T follicular helper cell (primary cell): ENCODE data around the gene DNAI2.

Experiments used
- DNase-seq: peaks from one replicate; pipeline ENCODE4 v3.0.0-alpha.2; 2020; ENCODE audit warnings: low read depth
- total RNA-seq, 2 experiments: gene quantifications; one replicate each; lab custom pipeline; 2026; lab: John Stamatoyannopoulos, UW

Gene DNAI2
- total RNA-seq, result 0.56 to 3.8 reads per million in 2 experiments

GRCh38 chr17:74274060-74274708 lies at the start of gene DNAI2:
TSS of gene DNAI2 (plus strand) at chr17:74274234. CDS start at chr17:74281818, 7,584 bp downstream.
- DNase-seq, result no peak

- DNase-seq, result no peak
Measured at GRCh38 chr17:74224959-74225725, 48.9 kb upstream of the DNAI2 start.

GRCh38 chr17:74226252-74226651 lies 47.8 kb upstream of the DNAI2 start:
- DNase-seq, result no peak

DNA sequence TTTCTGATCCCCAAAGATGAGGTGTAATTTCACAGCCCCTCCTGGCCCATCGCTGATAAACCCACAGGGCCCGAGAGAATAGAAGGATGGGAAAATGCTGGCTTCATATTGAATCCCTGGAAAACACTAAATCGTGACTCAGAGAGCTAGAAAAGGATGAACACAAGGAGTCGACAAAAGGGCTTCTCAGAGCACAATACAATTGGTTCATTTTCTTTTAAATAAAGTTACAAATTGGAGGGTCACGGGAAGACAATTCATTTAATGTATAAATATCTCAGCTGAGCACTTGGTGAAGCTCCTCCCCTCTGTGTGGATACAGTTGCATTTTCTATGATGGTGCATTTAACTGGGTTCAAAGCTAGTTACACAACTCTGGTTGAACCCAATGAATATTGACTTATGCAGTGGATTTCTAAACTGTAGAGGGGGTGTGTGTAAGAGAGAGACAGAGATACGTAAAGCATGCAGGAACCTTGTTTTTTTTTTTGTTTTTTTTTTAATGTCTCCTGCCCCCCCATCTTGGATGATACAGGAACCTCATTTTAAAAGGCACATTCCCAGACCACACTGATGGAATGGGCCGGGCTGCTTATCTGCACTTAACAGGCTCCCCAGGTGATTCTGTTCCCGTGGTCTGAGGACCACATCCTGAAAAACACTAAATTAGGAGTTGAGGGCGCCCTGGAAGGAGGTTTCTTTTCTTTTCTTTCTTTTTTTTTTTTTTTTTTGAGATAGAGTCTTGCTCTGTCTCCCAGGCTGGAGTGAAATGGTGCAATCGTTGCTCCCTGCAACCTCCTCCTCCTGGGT lies 46.6 kb upstream of the DNAI2 start:
- DNase-seq, result no peak

GRCh38 chr17:74228306-74228978 lies 45.6 kb upstream of the DNAI2 start:
- DNase-seq, result no peak

DNA sequence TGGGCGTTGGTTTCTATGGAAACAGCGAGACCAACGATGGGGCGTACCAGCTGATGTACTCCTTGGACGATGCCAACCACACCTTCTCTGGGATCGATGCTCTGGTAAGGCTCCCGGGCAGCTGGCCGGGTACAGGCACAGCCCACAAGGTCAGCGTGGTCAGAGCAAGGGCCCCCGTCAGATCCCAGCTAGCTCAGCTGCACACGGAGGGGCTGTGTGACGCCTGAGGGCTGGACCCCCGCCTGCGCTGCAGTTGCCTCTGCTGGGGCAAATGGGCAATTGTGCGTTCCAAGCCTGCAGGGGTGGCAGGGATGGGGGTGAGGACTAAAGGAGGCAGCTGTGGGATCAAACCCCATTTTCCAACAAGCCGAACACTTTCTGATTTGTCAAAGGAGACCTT lies 43.1 kb upstream of the DNAI2 start:
- DNase-seq, result no peak

DNA sequence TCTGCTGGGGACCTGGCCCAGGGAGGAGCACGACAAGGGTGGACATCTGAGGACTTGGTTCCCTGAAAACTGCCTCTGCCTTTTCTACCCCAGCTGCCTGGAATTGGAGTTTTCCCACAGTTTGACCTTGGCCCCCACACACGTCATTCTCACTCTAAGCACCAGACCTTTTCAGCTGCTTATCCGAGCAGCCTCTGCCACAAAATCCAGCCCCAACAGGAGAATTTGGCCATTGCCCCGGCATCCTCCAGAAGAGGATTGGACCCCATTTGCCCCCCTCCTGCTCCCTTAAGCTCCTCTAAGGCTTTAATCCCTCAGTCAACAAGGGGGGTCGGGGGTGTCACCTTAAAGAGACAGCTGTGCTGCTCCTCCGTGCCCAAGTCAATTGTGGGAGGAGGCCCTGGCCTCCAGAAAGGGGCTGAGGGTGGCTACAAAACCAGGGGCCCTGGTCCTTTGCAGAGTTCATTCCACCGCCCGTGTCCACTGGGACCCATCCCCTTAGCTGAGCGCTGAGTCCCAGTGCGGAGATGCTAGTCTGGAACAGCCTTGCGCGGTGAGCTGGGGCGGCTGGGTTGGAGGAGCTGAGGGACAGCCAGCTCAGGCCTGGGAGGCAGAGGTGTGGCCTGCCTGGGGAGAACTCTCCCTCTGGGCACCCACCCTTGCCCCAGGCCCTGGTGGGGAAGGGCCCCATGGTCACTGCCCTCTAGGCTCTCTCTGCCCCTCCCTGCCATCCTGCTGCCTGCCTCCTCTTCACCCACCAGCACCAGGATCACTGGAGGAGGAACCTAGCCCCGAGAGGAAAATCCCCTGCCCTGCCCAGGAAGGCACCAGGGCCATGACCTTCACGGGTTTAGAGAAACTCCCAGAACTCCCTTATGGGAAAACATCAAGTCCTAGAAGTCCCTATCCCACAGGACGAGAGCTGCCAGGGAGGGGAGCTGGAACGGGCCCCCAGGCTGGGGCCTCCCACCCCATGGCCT lies 41.8 kb upstream of the DNAI2 start:
- no peak for DNase-seq

GRCh38 chr17:74233937-74234336 lies 40.1 kb upstream of the DNAI2 start:
- DNase-seq, result no peak

GRCh38 chr17:74234486-74234885 lies 39.5 kb upstream of the DNAI2 start:
- DNase-seq, result no peak

DNA sequence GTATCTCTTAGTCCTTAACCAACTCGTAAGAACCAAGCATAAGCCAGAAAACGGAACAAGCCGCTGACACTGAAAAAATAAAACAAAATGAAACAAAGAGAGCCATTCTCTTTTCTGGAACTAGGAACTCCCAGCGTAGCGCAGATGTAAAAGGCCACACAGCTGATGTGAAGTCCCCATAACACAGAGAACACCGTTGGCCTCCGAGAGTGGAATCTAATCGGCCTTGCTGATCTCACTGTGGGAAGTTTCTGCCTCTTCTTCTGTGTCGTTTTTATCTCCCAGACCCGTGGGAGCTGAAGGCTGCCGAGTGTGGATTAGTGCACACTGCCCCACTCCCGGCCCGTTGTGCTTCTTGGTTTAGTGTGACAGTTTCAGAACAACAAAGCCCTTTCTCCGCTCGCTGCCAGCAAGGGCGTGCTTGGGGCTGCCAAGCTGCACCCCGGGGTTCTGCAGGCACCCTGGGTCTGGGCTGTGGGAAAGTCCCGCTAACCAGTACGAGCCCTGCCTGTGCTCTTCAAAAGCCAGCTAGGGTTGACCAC lies 38.9 kb upstream of the DNAI2 start:
- no peak for DNase-seq

- DNase-seq, result no peak
Measured at GRCh38 chr17:74235911-74236371, 38.1 kb upstream of the DNAI2 start.

DNA sequence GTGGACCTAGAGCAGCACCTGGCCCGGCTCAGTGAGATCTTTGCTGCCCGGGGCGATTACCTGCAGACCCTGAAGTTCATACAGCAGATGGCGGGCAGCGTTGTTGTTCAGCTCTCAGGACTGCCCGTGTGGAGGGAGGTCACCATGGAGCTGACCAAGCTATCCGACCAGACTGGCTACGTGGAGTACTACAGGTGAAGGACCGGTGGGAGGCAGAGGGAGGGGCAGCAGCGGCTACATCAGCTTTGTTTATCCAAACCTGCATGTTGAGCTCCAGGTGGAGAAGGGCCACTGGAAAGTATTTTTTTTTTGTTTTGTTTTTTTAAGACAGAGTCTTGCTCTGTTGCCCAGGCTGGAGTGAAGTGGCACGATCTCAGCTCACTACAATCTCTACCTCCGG lies 36.7 kb upstream of the DNAI2 start:
- DNase-seq, result no peak

DNA sequence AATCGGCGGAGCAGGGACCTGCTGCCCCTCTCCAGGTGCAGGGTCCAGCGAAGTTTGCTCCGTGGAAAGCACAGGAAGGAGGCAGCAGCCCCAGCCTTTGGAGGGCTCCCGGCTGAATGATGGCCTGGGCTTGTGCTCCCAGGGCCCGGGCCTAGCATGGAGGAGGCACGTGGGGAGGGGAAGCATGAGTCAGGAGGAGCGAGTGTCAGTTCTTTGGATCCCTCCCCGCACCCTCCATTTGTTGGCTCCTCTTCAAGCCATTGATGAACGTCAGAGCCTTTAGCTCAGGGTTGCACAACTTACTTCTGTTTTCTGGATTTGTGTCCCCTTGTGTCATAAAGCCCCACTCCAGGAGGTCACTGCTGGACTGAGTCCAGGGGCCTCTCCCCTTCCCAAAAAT lies 34.9 kb upstream of the DNAI2 start:
- DNase-seq, result no peak

- no peak for DNase-seq
Measured at GRCh38 chr17:74240618-74241205, 33.3 kb upstream of the DNAI2 start.

DNA sequence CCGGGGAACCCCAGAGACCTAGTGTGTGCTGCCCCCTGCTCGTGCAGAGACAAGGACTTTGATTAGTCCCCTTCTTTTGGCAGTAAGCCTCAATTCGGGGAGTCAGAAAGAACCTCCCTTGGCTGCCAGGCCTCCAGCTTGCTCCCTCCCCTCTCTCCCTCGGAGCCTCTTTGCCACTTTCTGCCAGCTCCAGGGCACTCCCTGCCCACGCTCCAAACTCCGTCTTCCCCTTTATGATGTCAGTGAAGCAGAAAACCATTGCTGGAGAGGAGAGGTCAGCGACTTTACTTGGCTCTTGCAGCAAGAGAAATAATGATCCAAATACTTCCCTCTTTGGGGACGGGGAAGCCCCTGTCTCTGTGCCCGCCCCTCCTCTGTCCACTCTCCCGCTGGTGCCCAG lies 32.6 kb upstream of the DNAI2 start:
- no peak for DNase-seq

DNA sequence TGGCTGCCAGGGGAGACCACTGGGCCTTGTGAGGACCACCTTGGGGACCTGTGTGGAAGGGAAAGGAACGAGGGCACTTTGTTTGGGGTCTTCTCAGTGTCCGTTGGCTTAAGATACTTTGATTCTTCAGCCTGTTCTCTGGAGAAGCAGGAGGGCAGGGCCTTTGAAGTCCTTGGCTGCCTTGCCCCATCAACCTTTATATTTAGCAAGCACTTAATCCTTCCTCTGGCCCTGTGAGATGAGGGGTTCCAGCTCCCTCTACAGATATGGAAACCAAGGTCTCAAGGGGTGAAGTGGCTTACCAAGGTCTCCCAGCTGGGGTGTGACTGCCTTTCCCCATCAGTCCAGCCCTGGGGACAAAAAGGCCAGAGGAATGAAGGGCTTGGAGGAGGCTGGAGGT lies 32.2 kb upstream of the DNAI2 start:
- DNase-seq, result no peak

- DNase-seq, result no peak
Measured at GRCh38 chr17:74243013-74243755, 30.9 kb upstream of the DNAI2 start.

DNA sequence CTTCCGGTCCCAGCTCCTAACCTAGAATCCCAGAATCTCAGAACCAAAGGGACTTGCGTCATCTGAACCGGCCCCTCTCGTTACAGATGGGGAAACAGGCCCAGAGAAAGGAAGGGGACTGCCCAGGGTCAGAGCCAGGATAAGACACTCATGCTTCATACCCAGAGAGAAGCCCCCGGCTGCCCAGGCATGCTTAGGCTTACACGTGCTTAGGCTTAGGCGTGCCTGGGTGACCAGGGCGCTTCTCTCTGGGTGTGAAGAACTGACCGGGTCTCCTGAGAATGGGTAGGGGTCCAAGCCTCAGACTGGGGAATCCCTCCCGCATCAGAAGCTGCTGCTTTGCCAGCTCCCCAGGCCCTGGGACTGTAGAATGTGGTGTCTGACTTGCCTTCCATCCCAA lies 29.9 kb upstream of the DNAI2 start:
- no peak for DNase-seq

- DNase-seq, result no peak
Measured at GRCh38 chr17:74244548-74244947, 29.5 kb upstream of the DNAI2 start.
